Central memory CD4-positive, alpha-beta T cell (primary cell): ENCODE data around the gene OPN4.
"Not testable (repeated sequence)": the region's sequence is repeated elsewhere in the genome, so short reads cannot be mapped to it uniquely, and the experiment has no call there.

Experiments
- DNase-seq: peaks from one replicate; pipeline ENCODE4 v3.0.0; 2022
- total RNA-seq, 3 experiments: gene quantifications; one replicate each; lab custom pipeline; 2026; lab: John Stamatoyannopoulos, UW

Gene OPN4, protein sequence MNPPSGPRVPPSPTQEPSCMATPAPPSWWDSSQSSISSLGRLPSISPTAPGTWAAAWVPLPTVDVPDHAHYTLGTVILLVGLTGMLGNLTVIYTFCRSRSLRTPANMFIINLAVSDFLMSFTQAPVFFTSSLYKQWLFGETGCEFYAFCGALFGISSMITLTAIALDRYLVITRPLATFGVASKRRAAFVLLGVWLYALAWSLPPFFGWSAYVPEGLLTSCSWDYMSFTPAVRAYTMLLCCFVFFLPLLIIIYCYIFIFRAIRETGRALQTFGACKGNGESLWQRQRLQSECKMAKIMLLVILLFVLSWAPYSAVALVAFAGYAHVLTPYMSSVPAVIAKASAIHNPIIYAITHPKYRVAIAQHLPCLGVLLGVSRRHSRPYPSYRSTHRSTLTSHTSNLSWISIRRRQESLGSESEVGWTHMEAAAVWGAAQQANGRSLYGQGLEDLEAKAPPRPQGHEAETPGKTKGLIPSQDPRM
- total RNA-seq = 0 to 0.05 (median 0) reads per million in 3 experiments

DNA sequence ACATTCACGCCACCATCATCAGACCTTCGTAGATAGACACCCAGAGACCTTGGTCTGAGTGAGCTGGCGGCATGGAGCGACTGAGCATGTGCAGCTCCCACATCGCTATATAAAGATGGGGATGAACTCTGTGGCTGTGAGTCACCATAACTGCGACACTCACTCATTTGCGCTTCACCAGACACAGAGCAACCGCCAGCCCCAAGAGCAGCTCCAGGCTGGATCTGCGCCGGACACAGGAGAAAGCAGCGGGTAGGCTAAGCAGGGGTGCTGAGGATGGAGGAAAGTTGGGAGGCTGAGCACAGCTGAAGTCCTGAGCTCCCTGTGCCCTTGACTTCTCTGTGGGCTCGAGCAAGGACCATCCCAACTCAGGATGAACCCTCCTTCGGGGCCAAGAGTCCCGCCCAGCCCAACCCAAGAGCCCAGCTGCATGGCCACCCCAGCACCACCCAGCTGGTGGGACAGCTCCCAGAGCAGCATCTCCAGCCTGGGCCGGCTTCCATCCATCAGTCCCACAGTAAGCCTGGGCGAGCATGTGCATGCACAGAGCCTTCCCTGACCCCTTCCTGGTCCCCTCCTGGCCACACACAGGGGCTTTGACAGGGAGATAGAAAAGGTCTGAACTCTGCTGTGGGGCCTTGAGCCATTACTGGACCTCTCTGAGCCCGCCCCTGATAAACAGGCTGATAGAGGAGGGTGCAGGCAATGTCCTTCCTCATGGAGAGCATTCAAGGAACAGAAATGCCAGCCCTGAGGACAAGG, at the start of gene OPN4:
Gene OPN4 (plus strand): TSS at position 137 of the 762 bp plus-strand sequence. CDS start 237 bp downstream, at position 374.
- DNase-seq = no peak

DNA sequence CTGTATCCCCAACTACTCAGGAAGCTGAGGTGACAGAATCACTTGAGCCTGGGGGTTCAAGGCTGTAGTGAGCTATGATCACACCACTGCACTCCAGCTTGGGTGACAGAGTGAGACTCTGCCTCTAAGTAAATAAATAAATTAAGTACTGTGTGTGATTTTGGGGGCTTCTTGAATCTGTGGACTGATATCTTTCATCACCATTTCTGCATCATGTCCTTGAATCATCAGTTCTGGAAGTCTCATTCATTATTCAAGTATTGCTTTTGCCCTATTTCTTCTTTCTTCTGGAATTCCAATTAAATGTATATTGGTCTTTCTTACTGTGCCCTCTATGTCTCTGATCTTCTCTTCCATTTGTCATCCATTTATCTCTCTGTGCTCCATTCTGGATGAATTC, 46.7 kb upstream of the OPN4 start:
- no peak for DNase-seq

DNA sequence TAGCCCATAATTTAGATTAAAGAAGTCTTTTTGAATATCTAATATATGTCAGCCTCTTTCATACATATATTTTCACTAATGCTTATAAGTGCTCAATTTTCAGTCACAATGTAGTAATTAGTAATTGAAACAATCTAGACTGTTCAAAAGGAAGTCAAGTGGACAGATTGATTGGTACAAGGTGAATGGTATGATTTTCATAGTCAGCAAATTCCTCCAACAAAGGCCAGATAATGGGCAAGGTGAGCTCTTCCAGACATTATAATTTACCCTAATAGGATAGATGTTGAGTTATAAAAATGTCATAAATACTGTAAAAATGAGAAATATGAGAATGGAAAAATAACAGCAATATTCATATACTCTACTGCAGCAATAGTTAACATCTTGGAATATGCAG, 44.4 kb upstream of the OPN4 start:
- DNase-seq = no peak

DNA sequence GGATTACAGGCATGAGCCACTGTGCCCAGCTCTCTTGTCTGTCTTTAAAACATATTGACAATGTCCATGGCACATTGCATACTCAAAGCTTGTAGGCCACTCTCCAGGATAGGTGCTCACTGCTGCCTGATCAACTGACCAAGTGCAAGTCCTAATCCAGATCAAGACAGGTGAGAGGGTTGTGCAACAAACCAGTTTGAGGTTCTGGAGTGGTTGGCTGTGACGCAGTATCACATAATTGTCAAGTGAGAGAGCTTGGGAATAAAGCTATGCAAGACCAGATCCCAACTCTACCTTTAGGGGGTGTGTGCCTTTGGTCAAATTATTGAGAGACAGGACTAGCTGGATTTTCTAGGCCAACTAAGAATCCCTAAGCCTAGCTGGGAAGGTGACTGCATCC, 43.0 kb upstream of the OPN4 start:
- DNase-seq = no peak

DNA sequence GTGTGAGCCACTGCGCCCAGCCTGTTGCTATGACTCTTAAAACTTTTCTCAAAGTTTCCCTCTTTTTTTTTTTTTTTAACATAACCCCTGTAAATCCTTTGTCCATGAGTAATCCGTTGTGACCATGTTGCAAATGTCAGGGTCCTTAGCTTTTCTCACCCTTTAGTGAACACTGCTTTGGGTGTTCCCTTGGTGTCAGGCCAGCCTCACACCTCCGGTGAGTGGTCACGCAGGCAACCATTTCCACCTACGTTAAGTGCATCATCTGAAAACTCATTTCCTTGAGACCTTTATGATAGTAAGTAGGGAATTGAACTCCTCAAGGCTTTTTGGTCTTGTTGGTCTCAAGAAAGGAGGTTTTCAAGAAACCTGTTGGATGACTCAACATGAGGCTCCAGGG, 41.3 kb upstream of the OPN4 start:
- DNase-seq = no peak

DNA sequence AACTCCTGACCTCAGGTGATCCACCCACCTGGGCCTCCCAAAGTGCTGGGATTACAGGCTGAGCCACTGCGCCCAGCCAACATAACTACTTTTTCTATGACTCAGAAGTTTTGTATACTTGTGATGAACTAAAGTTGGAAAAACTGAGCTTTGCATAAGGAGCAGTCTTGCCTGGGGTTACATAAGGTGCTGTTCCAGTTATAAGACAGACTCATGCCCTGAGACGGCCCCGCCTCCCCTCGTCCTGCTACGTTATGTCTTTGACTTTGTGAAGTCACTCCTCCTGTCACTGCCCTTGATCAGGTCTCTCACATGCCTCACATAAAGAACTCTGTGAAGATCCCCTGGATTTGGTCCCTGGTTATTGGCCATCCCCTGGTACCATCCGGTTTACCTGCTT, 40.4 kb upstream of the OPN4 start:
- DNase-seq = no peak

DNA sequence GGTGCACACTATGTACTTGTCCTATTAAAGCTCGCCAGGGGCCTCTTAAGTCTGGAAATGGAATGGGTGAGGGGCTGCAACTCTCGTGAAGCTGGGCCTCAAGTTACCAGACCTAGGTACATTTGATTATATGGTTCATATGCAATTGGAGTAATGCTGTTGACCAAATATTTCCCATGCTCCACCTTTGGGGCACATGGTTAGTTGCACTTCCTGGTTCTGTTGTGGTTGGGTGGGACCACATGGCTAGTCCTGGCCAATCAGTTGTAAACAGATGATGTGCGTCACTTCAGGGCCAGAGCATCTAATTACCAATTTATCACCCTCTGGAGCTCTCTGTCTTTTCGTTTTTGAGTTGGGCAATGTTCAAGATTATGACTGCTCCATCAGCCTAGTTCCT, 39.5 kb upstream of the OPN4 start:
- DNase-seq = no peak

DNA sequence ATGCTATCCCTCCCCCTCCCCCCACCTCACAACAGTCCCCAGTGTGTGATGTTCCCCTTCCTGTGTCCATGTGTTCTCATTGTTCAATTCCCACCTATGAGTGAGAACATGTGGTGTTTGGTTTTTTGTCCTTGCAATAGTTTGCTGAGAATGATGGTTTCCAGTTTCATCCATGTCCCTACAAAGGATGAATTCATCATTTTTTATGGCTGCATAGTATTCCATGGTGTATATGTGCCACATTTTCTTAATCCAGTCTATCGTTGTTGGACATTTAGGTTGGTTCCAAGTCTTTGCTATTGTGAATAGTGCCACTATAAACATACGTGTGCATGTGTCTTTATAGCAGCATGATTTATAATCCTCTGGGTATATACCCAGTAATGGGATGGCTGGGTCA, 37.1 kb upstream of the OPN4 start:
- not testable (repeated sequence) for DNase-seq

DNA sequence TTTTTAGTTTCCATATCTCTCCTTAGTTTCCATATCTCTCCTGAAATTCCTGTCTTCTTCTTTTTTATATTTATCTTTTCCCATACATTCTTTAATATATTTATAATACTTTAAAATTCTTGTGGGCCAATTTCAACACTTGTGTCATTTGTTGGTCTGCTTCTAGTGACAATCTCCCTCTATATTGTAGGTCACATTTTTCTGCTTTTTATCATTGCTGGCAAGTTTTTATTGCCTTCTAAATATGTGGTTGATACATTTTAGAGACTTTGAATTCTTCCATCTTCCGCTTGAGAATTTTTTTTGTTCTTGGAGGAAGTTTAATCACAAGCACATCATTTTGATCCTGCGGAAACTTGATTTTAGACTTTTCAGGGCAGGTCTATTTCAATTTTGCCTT, 26.0 kb upstream of the OPN4 start:
- DNase-seq = no peak

DNA sequence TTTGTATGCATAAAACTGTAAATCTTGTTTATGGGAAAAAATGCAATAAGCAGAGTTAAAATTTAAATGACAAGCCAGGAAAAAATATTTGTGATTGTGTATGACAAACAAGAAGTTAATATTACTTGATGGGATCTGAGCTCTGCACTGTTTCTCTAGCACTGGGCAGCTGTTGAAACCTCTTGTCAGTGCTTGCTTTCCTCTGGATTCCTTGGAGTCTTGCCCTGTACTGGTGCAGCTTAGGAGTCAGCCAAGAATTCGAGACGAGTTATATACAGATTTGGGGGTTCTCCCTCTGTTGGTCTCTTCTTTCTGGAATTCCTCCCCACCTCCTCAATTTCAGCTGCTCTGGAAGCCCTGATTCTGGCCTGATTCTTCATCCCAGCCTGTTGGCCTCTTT, 24.3 kb upstream of the OPN4 start:
- DNase-seq = no peak

DNA sequence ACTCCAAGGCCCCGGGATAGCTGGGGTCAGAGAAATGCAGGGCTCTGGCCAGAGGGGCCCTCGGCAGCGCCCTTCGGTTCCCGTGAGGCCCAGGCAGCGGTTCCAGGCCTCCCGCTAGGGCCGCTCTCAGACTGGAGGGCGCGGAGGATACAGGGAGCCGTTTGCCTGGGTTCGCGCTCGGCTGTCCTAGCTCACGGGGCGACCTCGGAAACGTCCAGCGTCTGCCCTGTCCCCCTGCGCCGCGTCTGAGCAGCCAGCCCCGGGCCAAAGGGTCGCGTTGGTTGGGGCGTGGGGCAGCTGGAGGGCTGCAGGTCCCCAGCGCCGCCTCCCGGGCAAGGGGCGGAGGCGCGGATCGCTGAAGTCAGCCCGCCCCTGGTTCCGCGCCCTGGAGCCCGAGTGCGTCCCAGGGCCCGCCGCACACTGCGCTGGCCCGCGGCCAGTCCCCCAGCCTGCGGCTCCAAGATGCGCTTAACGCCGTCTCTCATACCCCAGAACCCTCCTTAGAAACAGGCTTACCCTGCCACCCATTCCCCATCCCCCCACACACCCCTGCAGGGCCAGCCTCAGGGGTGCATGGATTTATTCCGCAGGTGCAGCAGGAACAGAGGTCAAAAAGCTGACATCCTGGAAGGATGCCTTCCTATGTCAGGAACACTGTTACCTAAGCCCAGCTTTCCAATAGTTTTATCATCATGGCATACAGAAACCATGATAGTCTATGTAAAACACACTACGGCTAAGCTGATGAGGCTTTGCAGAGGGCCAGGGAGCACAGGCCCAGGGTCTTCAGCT, 22.1 kb upstream of the OPN4 start:
- DNase-seq = no peak

DNA sequence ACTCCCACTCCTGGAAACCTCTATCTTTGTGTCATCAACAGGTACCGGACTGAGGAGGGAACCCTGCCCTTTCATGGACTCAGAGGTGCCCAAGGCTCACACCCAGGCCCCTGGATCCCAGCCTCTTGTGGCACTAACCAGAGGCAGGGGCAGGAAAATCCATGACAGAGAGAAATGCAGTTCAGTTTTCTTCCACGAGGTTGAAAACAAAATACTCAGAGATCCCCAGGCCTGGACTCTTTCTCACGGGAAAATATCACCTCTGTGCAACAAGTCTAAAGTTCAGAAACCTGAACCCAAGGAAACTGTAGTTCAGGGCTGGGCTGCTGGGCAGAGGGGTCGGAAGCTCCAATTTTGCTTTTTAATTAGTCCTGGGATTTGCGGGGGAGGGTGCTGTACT, 21.4 kb upstream of the OPN4 start:
- no peak for DNase-seq

DNA sequence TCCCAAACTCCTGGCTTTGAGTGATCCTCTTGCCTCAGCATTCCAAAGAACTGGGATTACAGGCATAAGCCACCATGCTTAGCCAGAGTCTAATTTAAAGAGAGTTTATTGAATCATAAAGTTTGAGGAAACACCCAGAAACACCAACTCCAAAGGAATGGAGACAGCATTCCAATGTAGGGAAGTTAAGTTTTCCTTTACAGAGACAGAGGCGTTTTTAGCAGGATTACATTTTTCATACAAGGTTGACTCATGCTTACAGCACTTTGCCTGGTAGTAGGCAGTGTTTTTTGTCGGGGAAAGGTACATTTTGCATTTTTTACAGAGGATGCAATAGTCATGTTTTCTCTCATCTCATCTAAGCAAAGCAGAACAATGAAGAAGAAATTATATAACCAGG, 18.9 kb upstream of the OPN4 start:
- DNase-seq = no peak

DNA sequence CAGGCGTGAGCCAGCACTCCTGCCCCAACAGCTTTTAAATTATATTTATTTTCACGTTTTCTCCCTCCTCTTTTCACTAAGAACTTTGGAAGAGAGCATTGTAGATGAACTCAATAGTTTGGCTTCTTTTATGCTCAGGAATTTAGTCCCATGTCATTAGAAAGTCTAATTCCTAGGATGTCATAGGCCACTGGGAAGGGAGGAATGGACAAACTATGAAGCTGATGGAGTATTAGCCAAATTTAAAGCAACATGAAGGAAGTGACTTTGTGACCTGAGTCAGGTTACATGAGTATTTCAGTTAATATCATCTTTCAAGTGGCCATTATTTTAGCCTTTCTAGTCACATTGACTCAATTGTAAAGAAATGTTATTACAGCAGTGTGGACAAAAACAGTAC, 18.0 kb upstream of the OPN4 start:
- DNase-seq = no peak

DNA sequence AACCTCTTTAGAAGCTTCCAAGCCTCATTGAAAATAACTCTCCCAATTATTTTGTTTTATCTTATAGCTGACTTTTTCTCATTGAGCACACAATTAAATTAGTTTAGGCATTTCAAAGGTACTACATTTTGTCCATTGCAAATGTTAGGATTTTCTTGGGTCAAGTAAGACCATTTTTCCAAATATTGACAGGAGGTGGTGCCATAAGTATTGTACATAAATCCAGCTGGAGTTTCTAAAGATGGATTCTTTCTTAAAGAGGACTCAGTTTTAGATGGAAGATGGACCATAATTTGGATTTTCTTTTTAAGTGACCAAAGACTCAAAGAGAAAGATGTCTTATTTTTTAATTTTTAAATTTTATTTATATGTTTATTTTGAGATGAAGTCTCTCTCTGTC, 12.3 kb upstream of the OPN4 start:
- DNase-seq = no peak

DNA sequence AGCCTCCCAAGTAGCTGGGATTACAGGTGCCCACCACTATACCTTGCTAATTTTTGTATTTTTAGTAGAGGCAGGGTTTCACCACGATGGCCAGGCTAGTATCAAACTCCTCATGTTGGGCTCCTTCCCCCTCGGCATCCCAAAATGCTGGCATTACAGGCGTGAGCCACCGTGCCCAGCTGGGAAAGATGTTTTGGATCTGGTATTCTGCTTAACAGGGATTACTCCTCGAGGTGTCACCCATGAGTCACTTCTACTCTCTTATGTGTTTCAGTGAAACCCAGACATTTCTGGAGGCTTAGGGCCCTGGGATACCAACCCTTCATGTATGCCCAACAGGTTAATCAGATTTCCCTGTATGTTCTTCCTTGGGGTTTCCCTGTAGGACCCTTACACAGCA, 11.8 kb upstream of the OPN4 start:
- no peak for DNase-seq

DNA sequence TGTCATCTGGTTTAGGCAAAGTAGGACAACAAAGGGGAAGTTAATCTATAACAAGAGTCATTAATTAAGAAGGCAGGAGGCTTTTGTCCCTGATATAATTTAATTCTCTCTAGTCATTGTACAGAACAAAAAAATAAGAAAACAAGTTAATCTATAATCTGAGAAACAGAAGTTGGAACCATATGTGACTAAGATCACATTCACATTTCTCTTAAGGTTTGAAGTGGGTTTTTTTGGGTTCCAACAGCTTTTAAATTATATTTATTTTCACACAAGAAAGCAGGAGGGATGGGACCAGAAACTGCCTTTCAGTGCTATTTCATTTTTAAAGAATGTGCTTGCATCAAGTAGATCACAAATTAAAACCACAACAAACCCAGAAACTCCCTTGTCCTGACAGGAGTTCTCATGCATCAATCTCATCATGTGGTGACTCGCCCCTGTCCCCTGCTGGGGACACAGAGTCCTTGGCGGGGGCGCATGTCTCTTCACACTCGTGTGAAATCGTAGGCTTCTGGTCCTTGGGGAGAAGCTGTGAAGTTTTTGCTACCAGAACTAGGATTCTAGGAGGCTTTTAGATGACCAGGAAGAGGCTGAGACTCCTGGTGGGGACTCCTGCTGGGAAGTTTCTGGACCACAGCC, 10.1 kb upstream of the OPN4 start:
- no peak for DNase-seq

DNA sequence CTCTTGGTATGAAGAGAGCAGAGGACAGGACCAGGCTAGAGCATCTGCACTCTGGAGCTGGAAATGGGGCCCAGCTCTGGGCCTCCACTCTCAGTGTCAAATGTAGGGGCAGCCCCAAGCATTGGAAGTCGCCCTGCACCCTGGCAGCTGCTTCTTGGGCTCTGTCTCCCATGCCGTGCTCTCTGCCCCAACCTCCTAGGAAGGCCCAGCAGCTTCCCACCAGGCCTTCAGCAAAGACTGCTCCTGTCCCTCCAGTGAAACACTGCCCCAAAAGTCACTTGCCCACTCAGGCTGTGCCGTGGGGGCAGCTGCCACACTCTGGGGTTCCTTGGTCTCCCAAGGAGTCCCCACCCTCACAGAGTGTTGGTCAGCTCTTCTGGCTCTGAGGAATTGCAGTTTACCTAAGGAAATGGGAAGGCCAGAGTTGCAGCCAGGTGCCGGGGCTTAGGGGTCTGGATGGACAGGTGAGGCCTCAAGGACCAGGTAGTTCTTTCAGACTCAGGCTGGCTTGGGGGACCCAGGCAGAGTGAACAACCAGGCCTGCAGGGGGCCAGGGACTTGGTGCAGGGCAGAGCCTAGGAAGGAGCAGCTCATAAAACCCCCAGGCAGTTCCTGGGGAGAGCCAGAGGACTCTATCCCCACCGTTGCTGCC, 9.4 kb upstream of the OPN4 start:
- no peak for DNase-seq

DNA sequence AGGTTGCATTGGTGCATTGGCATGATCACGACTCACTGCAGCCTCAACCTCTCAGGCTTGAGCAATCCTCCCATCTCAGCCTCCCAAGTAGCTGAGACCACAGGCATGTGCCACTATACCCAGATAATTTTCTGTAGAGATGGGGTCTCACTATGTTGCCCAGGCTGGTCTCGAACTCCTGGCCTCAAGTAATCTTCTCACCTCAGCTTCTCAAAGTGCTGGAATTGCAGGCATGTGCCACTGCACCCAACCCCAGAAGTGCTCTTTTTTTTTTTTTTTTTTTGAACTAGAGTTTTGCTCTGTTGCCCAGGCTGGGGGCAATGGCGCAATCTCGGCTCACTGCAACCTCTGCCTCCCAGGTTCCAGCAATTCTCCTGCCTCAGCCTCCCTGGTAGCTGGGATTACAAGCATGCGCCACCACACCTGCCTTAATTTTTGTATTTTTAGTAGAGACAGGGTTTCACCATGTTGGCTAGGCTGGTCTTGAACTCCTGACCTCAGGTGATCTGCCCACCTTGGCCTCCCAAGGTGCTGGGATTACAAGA, 8.7 kb upstream of the OPN4 start:
- not testable (repeated sequence) for DNase-seq

DNA sequence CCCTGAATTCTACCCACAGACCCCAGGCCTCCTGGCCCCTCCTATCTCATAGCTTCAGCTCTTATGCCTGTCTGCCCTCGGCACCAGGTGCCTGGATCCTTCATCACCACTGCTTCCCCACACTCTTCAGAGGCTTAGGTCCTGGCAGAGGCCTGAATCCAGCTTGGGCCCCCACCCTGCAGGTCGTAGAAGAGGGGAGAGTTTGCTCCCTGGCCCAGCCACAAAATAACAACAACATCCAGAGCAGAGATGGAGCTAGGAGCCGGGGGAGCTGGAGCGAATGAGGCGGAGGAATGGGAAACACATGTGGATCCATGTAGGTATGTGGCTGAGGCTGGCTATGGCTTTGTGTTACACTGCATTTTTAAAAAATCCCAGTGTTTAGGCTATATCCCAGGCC, 7.8 kb upstream of the OPN4 start:
- no peak for DNase-seq

DNA sequence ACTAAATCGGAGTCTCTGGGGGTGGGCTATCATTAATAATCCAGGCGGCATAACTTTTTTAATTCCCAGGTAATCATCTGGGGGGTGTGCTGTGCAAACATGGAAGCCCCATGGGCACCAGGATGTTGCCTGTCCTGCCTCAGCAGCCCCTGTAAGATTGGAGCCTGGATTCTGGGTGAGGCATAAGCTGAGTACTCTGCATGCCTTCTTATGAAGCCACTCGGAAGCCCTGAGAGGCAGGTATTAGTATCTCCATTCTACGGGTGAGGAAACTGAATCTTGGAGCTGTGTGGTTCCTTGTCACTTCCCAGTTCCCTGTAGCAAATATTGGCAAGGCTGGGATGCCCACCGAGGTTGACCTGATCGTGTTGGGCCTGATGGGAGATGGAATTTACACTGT, 7.4 kb upstream of the OPN4 start:
- DNase-seq = no peak
